ENCODE results near the gene SMAD9. TPM values are rescaled to one million over a fixed set of nuclear protein-coding genes. Genes with fewer than 3 reads are reported as not detected.

SMAD9 gene
- total and polyA plus RNA-seq, 4 donors = 20.5 to 47.4 (median 36.0) TPM

DNA sequence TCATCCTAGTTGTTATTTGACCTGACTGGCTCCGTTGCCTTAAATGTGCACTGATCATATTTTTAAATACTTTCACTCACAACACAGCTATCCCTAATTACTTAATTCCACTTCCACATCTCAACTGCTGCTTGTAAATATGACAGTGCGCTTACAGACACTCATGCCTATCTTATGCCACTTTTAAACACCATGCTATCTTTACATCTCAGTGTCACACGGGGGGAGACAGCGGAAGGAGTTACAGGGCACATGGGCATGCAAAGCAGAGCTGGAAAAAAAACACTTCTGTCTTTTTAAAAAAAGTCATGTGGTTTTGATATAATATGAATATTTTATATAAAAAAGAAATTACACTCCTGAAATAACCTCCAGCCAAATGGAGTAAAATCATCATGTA is 44.1 kb downstream of the SMAD9 start:
- Histone ChIP-seq H3K27ac (ENCODE audit: low read depth, low read length) (no peak overlapping the region), H3K36me3 (ENCODE audit: control insufficient read depth, insufficient read depth, low read length) (peaks cover 15% of the 10 kb centered on the region), H3K4me1 (ENCODE audit: control insufficient read depth, insufficient read depth, low read length) (peaks cover 4% of the 10 kb centered on the region), H3K9me3 (ENCODE audit: control insufficient read depth, insufficient read depth, low read length) (no peaks in the 10 kb centered on the region), H3K27me3 (ENCODE audit: control insufficient read depth, insufficient read depth, low read length) (no peaks in the 10 kb centered on the region), H3K4me3 (ENCODE audit: low read depth, low read length) (no peak overlapping the region)
- WGBS (ENCODE audit: insufficient coverage) = 93% methylated on average over 2 of the region's 4 CpGs
- no peak for DNase-seq (ENCODE audit: low read depth in 4 of 6, low spot score in 6 of 6)

- H3K36me3 ChIP-seq (ENCODE audit: control insufficient read depth, insufficient read depth, low read length) = peaks cover 15% of the 10 kb centered on the region
- no peak overlapping the region for H3K27ac ChIP-seq (ENCODE audit: low read depth, low read length)
- no peaks in the 10 kb centered on the region for H3K27me3 ChIP-seq (ENCODE audit: control insufficient read depth, insufficient read depth, low read length)
- peaks cover 4% of the 10 kb centered on the region for H3K4me1 ChIP-seq (ENCODE audit: control insufficient read depth, insufficient read depth, low read length)
- no peaks in the 10 kb centered on the region for H3K9me3 ChIP-seq (ENCODE audit: control insufficient read depth, insufficient read depth, low read length)
- DNase-seq (ENCODE audit: low read depth in 4 of 6, low spot score in 6 of 6) = no peak
- no peak overlapping the region for H3K4me3 ChIP-seq (ENCODE audit: low read depth, low read length)
- no CpG with 5 or more reads among the region's 4 CpGs for WGBS (ENCODE audit: insufficient coverage)
These were observed 44.6 kb downstream of the SMAD9 start for GRCh38 chr13:36875431-36875830.

DNA sequence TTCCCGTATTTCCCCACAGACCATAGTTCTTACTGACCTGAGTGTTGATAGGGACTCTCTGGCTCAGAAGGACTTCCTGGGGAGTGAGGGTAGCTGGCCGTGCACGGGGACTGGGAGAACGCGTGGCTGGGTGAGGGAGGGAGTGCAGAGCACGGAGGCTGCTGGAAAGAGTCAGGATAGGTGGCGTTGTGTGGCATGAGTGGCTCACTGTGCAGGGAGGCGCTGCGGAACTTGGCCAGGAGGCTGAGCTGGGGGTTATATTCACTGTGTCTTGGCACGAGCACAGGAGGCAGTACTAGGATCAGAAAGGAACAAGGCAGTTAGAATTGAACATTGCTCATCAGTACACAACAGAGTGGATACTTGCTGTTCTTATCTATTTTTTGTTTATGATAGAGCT is 47.4 kb downstream of the SMAD9 start:
- DNase-seq (ENCODE audit: low read depth in 4 of 6, low spot score in 6 of 6) = peak in 3 of 6 donors; percentile 23 to 69 (median 53)
- Histone ChIP-seq H3K27me3 (ENCODE audit: control insufficient read depth, insufficient read depth, low read length) (no peaks in the 10 kb centered on the region), H3K4me1 (ENCODE audit: control insufficient read depth, insufficient read depth, low read length) (peaks cover 4% of the 10 kb centered on the region), H3K9me3 (ENCODE audit: control insufficient read depth, insufficient read depth, low read length) (no peaks in the 10 kb centered on the region), H3K4me3 (ENCODE audit: low read depth, low read length) (no peak overlapping the region), H3K36me3 (ENCODE audit: control insufficient read depth, insufficient read depth, low read length) (peaks cover 6% of the 10 kb centered on the region), H3K27ac (ENCODE audit: low read depth, low read length) (peak overlapping the region; percentile 30)
- 37% methylated on average over 8 of the region's 10 CpGs for WGBS (ENCODE audit: insufficient coverage)

GRCh38 chr13:36870050-36870692 is 49.9 kb downstream of the SMAD9 start:
- WGBS (ENCODE audit: insufficient coverage) = no CpG with 5 or more reads among the region's 1 CpG
- DNase-seq (ENCODE audit: low read depth in 4 of 6, low spot score in 6 of 6) = no peak
- Histone ChIP-seq H3K4me1 (ENCODE audit: control insufficient read depth, insufficient read depth, low read length) (peaks cover 4% of the 10 kb centered on the region), H3K4me3 (ENCODE audit: low read depth, low read length) (no peak overlapping the region), H3K36me3 (ENCODE audit: control insufficient read depth, insufficient read depth, low read length) (peaks cover 10% of the 10 kb centered on the region), H3K27me3 (ENCODE audit: control insufficient read depth, insufficient read depth, low read length) (no peaks in the 10 kb centered on the region), H3K27ac (ENCODE audit: low read depth, low read length) (no peak overlapping the region), H3K9me3 (ENCODE audit: control insufficient read depth, insufficient read depth, low read length) (no peaks in the 10 kb centered on the region)

DNA sequence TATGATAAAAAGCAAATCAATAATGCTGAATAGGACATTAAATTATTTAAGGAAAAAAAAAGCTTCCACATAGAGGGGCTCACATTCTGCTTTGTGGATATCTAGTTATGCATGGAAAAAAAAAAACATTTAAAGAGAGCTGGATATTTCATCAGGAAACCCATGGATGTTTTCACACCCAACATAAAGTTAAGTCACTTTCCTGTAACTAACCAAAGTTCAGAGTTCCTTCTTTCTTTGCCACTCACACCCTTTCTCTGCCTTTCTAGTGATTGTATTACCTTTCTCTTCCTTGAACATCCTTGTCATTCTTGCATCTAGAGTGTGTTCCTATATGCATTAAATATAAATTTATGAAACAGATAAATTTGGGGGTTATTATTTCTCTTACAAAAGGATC is 53.8 kb downstream of the SMAD9 start:
- Histone ChIP-seq H3K36me3 (ENCODE audit: control insufficient read depth, insufficient read depth, low read length) (peaks cover 7% of the 10 kb centered on the region), H3K4me3 (ENCODE audit: low read depth, low read length) (no peak overlapping the region), H3K27ac (ENCODE audit: low read depth, low read length) (no peak overlapping the region), H3K9me3 (ENCODE audit: control insufficient read depth, insufficient read depth, low read length) (no peaks in the 10 kb centered on the region), H3K27me3 (ENCODE audit: control insufficient read depth, insufficient read depth, low read length) (no peaks in the 10 kb centered on the region), H3K4me1 (ENCODE audit: control insufficient read depth, insufficient read depth, low read length) (no peaks in the 10 kb centered on the region)
- no peak for DNase-seq (ENCODE audit: low read depth in 4 of 6, low spot score in 6 of 6)

- 96% methylated on average over 4 of the region's 5 CpGs for WGBS (ENCODE audit: insufficient coverage)
- DNase-seq (ENCODE audit: low read depth in 4 of 6, low spot score in 6 of 6) = no peak
- no peak overlapping the region for H3K4me3 ChIP-seq (ENCODE audit: low read depth, low read length)
- no peaks in the 10 kb centered on the region for H3K27me3 ChIP-seq (ENCODE audit: control insufficient read depth, insufficient read depth, low read length)
- peaks cover 3% of the 10 kb centered on the region for H3K36me3 ChIP-seq (ENCODE audit: control insufficient read depth, insufficient read depth, low read length)
- H3K4me1 ChIP-seq (ENCODE audit: control insufficient read depth, insufficient read depth, low read length) = no peaks in the 10 kb centered on the region
- no peaks in the 10 kb centered on the region for H3K9me3 ChIP-seq (ENCODE audit: control insufficient read depth, insufficient read depth, low read length)
- H3K27ac ChIP-seq (ENCODE audit: low read depth, low read length) = no peak overlapping the region
These were observed 54.8 kb downstream of the SMAD9 start for GRCh38 chr13:36865265-36865664.

DNA sequence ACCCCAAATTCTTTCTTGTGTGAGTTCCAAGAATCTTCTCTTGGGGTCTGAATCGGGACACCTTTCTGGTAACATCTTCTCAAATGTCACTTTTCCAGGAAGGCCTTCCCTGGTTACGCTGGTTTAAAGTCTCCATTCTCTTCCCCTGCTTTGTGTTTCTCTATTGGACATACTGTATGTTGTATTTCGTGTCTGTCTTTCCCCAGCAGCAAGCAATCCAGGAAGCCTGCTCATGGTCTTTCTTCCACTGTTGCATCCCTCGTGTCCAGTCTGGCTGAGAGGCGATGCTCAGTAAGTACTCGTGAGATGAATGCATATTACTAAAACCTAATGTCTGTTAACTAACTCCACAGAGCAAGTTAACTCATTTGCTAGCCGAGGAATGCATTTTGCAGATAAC is 57.3 kb downstream of the SMAD9 start:
- Histone ChIP-seq H3K4me3 (ENCODE audit: low read depth, low read length) (no peak overlapping the region), H3K4me1 (ENCODE audit: control insufficient read depth, insufficient read depth, low read length) (no peaks in the 10 kb centered on the region), H3K36me3 (ENCODE audit: control insufficient read depth, insufficient read depth, low read length) (peaks cover 3% of the 10 kb centered on the region), H3K27me3 (ENCODE audit: control insufficient read depth, insufficient read depth, low read length) (no peaks in the 10 kb centered on the region), H3K27ac (ENCODE audit: low read depth, low read length) (no peak overlapping the region), H3K9me3 (ENCODE audit: control insufficient read depth, insufficient read depth, low read length) (no peaks in the 10 kb centered on the region)
- 67% methylated on average over 1 of the region's 7 CpGs for WGBS (ENCODE audit: insufficient coverage)
- DNase-seq (ENCODE audit: low read depth in 4 of 6, low spot score in 6 of 6) = no peak

DNA sequence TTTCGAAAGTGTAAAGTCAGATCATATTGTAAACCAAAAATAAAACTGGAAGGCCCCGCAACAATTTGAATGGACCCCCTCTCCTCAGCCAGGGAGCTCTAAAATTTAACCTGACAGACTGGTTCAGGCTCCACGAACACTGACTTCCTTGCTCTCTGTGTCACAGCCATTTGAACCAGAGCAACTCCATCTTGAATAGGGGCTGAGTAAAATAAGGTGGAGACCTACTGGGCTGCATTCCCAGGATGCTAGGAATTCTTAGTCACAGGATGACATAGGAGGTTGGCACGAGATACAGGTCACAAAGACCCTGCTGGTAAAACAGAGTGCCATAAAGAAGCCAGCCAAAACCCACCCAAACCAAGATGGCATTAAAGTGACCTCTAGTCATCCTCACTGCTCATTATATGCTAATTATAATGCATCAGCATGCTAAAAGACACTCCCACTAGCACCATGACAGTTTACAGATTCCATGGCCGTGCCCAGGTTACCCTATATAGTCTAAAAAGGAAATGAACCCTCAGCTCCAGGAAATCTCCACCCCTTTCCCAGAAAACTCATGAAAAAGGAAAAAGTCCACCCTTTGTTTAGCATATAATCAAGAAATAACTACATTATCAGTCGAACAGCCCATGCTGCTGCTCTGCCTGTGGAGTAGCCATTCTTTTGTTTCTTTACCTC is 57.9 kb downstream of the SMAD9 start:
- no peak overlapping the region for H3K27ac ChIP-seq (ENCODE audit: low read depth, low read length)
- 91% methylated on average over 3 of the region's 6 CpGs for WGBS (ENCODE audit: insufficient coverage)

DNA sequence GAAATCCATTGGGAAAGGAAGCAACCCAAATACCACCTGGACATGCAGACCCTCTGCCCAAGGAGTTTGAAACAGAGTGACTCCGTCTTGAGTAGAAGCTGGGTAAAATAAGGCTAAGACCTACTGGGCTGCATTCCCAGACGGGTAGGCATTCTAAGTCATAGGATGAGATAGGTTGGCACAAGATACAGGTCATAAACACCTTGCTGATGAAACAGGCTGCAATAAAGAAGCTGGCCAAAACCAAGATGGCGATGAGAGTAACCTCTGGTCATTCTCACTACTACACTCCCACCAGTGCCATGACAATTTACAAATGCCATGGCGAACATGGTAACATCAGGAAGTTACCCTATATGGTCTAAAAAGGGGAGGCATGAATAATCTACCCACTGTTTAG is 60.8 kb downstream of the SMAD9 start:
- no peak overlapping the region for H3K4me3 ChIP-seq (ENCODE audit: low read depth, low read length)
- WGBS (ENCODE audit: insufficient coverage) = 87% methylated on average over 3 of the region's 4 CpGs
- H3K27ac ChIP-seq (ENCODE audit: low read depth, low read length) = no peak overlapping the region
- H3K4me1 ChIP-seq (ENCODE audit: control insufficient read depth, insufficient read depth, low read length) = no peaks in the 10 kb centered on the region
- peaks cover 7% of the 10 kb centered on the region for H3K36me3 ChIP-seq (ENCODE audit: control insufficient read depth, insufficient read depth, low read length)
- no peaks in the 10 kb centered on the region for H3K9me3 ChIP-seq (ENCODE audit: control insufficient read depth, insufficient read depth, low read length)
- no peaks in the 10 kb centered on the region for H3K27me3 ChIP-seq (ENCODE audit: control insufficient read depth, insufficient read depth, low read length)
- DNase-seq (ENCODE audit: low read depth in 4 of 6, low spot score in 6 of 6) = no peak

More for the DNA sequence above, 57.9 kb downstream of the SMAD9 start:
- Histone ChIP-seq H3K4me1 (ENCODE audit: control insufficient read depth, insufficient read depth, low read length) (no peaks in the 10 kb centered on the region), H3K9me3 (ENCODE audit: control insufficient read depth, insufficient read depth, low read length) (no peaks in the 10 kb centered on the region), H3K27me3 (ENCODE audit: control insufficient read depth, insufficient read depth, low read length) (no peaks in the 10 kb centered on the region), H3K36me3 (ENCODE audit: control insufficient read depth, insufficient read depth, low read length) (peaks cover 3% of the 10 kb centered on the region), H3K4me3 (ENCODE audit: low read depth, low read length) (no peak overlapping the region)
- DNase-seq (ENCODE audit: low read depth in 4 of 6, low spot score in 6 of 6) = no peak

DNA sequence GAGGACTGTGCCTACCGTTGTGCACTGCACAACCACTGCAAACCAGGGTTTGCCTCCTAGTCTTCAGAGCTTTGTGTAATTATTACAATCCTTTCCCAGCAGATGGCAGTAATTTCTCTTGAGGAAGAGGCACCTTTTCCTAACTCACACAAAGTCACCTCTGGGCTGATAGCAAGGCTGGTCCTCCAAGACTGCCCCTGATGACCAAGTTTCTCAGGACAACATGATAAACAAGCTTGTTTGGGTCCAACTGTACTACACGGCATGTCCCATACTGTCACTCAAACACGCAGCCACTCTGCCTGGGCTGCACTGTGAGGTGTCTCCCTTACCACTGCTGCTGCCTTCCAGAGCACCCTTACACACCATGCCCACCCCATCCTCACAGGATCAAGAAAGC is 61.7 kb downstream of the SMAD9 start:
- no peaks in the 10 kb centered on the region for H3K27me3 ChIP-seq (ENCODE audit: control insufficient read depth, insufficient read depth, low read length)
- H3K4me3 ChIP-seq (ENCODE audit: low read depth, low read length) = no peak overlapping the region
- no peaks in the 10 kb centered on the region for H3K9me3 ChIP-seq (ENCODE audit: control insufficient read depth, insufficient read depth, low read length)
- H3K4me1 ChIP-seq (ENCODE audit: control insufficient read depth, insufficient read depth, low read length) = no peaks in the 10 kb centered on the region
- WGBS (ENCODE audit: insufficient coverage) = 46% methylated on average over 3 of the region's 3 CpGs
- DNase-seq (ENCODE audit: low read depth in 4 of 6, low spot score in 6 of 6) = peak in 5 of 6 donors; percentile 27 to 87 (median 41)
- H3K36me3 ChIP-seq (ENCODE audit: control insufficient read depth, insufficient read depth, low read length) = peaks cover 12% of the 10 kb centered on the region
- no peak overlapping the region for H3K27ac ChIP-seq (ENCODE audit: low read depth, low read length)
